Smooth muscle cell (in vitro differentiated cells): ENCODE measurements around the gene HDAC4. TPM values are rescaled to one million over a fixed set of nuclear protein-coding genes. Genes with fewer than 3 reads are reported as not detected.

Source experiments
- DNase-seq: peaks from one replicate; lab custom pipeline; 2025; ENCODE audit not compliant: unreplicated experiment; lab: John Stamatoyannopoulos, UW
- H2AFZ ChIP-seq: fragments of 200-600 bp; sonication (generic); 2 replicates; pipeline ENCODE4 v1.6.0; 2016; ENCODE audit warnings: antibody characterized with exemption, low read depth, mild to moderate bottlenecking
- H3F3A ChIP-seq: fragments of 200-600 bp; sonication (generic); 2 replicates; pipeline ENCODE4 v1.6.0; 2017; ENCODE audit warnings: antibody characterized with exemption, low read depth
- H3K27ac ChIP-seq: fragments of 200-600 bp; sonication (generic); 2 replicates; pipeline ENCODE4 v1.5.1; 2016; ENCODE audit warnings: low read depth, mild to moderate bottlenecking
- H3K27me3 ChIP-seq: fragments of 200-600 bp; sonication (generic); 2 replicates; pipeline ENCODE4 v1.6.1; 2016; ENCODE audit warnings: low read depth, mild to moderate bottlenecking
- H3K36me3 ChIP-seq: fragments of 200-600 bp; sonication (generic); 2 replicates; pipeline ENCODE4 v1.5.1; 2016; ENCODE audit warnings: low read depth
- H3K4me1 ChIP-seq: fragments of 200-600 bp; sonication (generic); 2 replicates; pipeline ENCODE4 v1.5.1; 2016; ENCODE audit warnings: low read depth
- H3K4me2 ChIP-seq: fragments of 200-600 bp; sonication (generic); 2 replicates; pipeline ENCODE4 v1.6.0; 2016; ENCODE audit warnings: mild to moderate bottlenecking
- H3K4me3 ChIP-seq: fragments of 200-600 bp; sonication (generic); 2 replicates; pipeline ENCODE4 v1.5.1; 2016; ENCODE audit warnings: mild to moderate bottlenecking
- H3K79me2 ChIP-seq: fragments of 200-600 bp; sonication (generic); 2 replicates; pipeline ENCODE4 v1.6.0; 2016; ENCODE audit warnings: low read depth, mild to moderate bottlenecking
- H3K9ac ChIP-seq: fragments of 200-600 bp; sonication (generic); 2 replicates; pipeline ENCODE4 v1.6.0; 2016; ENCODE audit warnings: low read depth
- H3K9me3 ChIP-seq: fragments of 200-600 bp; sonication (generic); replicated peaks from 2 replicates; pipeline ENCODE4 v1.5.1; 2016; ENCODE audit warnings: low read depth
- H4K20me1 ChIP-seq: fragments of 200-600 bp; sonication (generic); 2 replicates; pipeline ENCODE4 v1.6.0; 2016; ENCODE audit warnings: low read depth
- CTCF ChIP-seq: fragments of 200-600 bp; sonication (generic); IDR thresholded peaks from 2 replicates; pipeline ENCODE4 v1.5.1; 2017; ENCODE audit warnings: borderline replicate concordance, mild to moderate bottlenecking, antibody characterized with exemption; ENCODE audit not compliant: insufficient read depth, poor library complexity, severe bottlenecking
- WGBS: methylation state at CpG from one replicate; pipeline ENCODE4 v1.1.7; 2016; ENCODE audit warnings: low lambda C conversion rate; 5-methylcytosine and 5-hydroxymethylcytosine counted together
- polyA plus RNA-seq: library from polyadenylated mRNA; unstranded; fragments of >200 nt; fragmentation: Nextera tagmentation; extraction: Ambion mirVana; gene quantifications from 2 replicates; pipeline ENCODE4 v1.2.1, GENCODE V29; 2016
- total RNA-seq: library from RNA; depleted of rRNA; stranded (reverse); fragments of >200 nt; gene quantifications from 2 replicates; pipeline ENCODE4 v1.2.3, GENCODE V29; 2014

The HDAC4 gene
- total and polyA plus RNA-seq, 2 experiments from 2014 or later, result 6.2 to 35.7 TPM

GRCh38 chr2:239157771-239158170 is 243.0 kb downstream of the HDAC4 start:
- Histone ChIP-seq H3K9me3 (no peaks in the 10 kb centered on the region), H3K4me1 (no peaks in the 10 kb centered on the region), H3K27me3 (no peaks in the 10 kb centered on the region), H3K27ac (no peak overlapping the region), H2AFZ (no peak overlapping the region), H3K9ac (no peak overlapping the region), H3K36me3 (no peaks in the 10 kb centered on the region), H3K4me3 (no peak overlapping the region), H3F3A (no peaks in the 10 kb centered on the region), H3K4me2 (no peak overlapping the region), H3K79me2 (no peaks in the 10 kb centered on the region), H4K20me1 (no peaks in the 10 kb centered on the region)
- DNase-seq, result no peak
- TF ChIP-seq CTCF, result no peak
- WGBS, result 77% methylated on average over 11 of the region's 11 CpGs

DNA sequence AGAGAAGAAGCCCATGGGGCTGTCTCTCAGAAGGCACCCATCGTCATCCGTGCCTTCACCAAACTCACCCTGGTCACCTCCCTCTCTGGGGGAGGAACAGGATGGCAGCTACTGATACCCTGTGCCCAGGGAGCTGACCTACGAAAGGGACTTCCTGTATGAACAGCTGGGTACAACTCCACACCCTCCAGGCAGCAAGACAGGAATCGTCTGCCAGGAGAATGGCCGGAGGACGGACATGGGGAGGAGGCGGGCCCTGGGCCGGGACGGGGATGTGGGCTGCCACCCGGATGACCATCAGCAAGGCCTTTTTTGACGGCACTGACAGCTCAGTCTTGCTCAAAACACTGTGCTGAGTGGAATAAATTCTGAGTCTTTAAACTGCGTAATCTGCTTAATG is 243.6 kb downstream of the HDAC4 start:
- TF ChIP-seq CTCF, result no peak
- no peak overlapping the region for H3K4me3 ChIP-seq
- 93% methylated on average over 12 of the region's 12 CpGs for WGBS

GRCh38 chr2:239156516-239157265 is 244.1 kb downstream of the HDAC4 start:
- H3K4me1 ChIP-seq, result no peaks in the 10 kb centered on the region
- DNase-seq, result no peak
- no peaks in the 10 kb centered on the region for H3K36me3 ChIP-seq
- no peak for TF ChIP-seq CTCF
- no peaks in the 10 kb centered on the region for H3K79me2 ChIP-seq
- no peak overlapping the region for H2AFZ ChIP-seq
- H3F3A ChIP-seq, result no peaks in the 10 kb centered on the region
- H3K27ac ChIP-seq, result no peak overlapping the region
- H4K20me1 ChIP-seq, result no peaks in the 10 kb centered on the region
- H3K4me3 ChIP-seq, result no peak overlapping the region
- H3K4me2 ChIP-seq, result no peak overlapping the region
- no peaks in the 10 kb centered on the region for H3K27me3 ChIP-seq
- no peaks in the 10 kb centered on the region for H3K9me3 ChIP-seq
- 96% methylated on average over 22 of the region's 22 CpGs for WGBS
- H3K9ac ChIP-seq, result no peak overlapping the region

More for the DNA sequence above, 243.6 kb downstream of the HDAC4 start:
- Histone ChIP-seq H3K27me3 (no peaks in the 10 kb centered on the region), H4K20me1 (no peaks in the 10 kb centered on the region), H3K27ac (no peak overlapping the region), H3F3A (no peaks in the 10 kb centered on the region), H3K4me1 (no peaks in the 10 kb centered on the region), H3K9ac (no peak overlapping the region), H3K79me2 (no peaks in the 10 kb centered on the region), H3K9me3 (no peaks in the 10 kb centered on the region), H2AFZ (no peak overlapping the region), H3K4me2 (no peak overlapping the region), H3K36me3 (no peaks in the 10 kb centered on the region)
- no peak for DNase-seq
